ENCODE data around the gene CTAG1A. TPM values are rescaled to one million over a fixed set of nuclear protein-coding genes. Genes with fewer than 3 reads are reported as not detected.
"Not testable (repeated sequence)": the region's sequence is repeated elsewhere in the genome, so short reads cannot be mapped to it uniquely, and the experiment has no call there.

The CTAG1A gene
- total RNA-seq, 1 experiment from 2014 or later, result not detected

DNA sequence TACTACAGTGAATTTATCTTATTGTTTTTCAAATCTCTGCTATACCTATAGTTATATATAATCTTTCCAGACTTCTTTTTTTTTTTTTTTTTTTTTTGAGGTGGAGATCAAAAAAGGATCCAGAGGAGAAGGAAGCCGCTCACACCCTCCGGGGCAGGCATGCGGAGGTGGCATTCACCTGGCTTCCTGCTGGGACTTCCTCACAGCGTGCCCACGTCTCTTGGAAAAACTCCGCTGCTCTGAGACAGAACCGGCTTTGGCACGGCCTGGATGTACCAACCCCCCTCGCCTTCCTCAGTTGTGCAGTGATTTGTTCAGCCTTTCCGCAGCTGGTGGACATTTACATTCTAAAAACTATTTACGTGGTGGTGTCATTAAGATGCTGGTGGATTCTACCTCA lies 23.0 kb downstream of the CTAG1A start:
- H3K79me2 ChIP-seq (ENCODE audit: insufficient read depth, low read length); RAD21 ChIA-PET (ENCODE audit: low non-redundant PET in 1 of 2, low total read pairs in 2 of 2, uncharacterized antibody in 2 of 2, unreplicated experiment in 2 of 2); BruUV-seq (replicated peaks); H3K9me2 ChIP-seq (ENCODE audit: insufficient read depth); H4K20me1 ChIP-seq (ENCODE audit: insufficient read depth); H2AFZ ChIP-seq (ENCODE audit: low read depth, low read length, poor library complexity, severe bottlenecking); intact Hi-C loops (cut with micrococcal nuclease); H3K27ac ChIP-seq (ENCODE audit: low read depth, low read length); H3K4me2 ChIP-seq (ENCODE audit: low read length); H3K36me3 ChIP-seq (ENCODE audit: control insufficient read depth in 1 of 2, insufficient read depth in 2 of 2, low read length in 2 of 2); ATAC-seq; H3K27me3 ChIP-seq (ENCODE audit: insufficient read depth, low read length); POLR2A ChIA-PET; H3K4me3 ChIP-seq (replicated peaks in 1 of 2; ENCODE audit: low read depth in 1 of 2, low read length in 2 of 2); H3K9me3 ChIP-seq (ENCODE audit: control insufficient read depth in 1 of 2, insufficient read depth in 1 of 2, low read depth in 1 of 2, low read length in 2 of 2); DNase-seq (ENCODE audit: low read depth, low spot score); H3K9ac ChIP-seq (ENCODE audit: low read length); CTCF ChIA-PET: not testable (repeated sequence)
- peaks cover 16 to 17% of the 10 kb centered on the region in 2 experiments for H3K4me1 ChIP-seq (ENCODE audit: control insufficient read depth in 1 of 2, insufficient read depth in 2 of 2, low read length in 2 of 2)

DNA sequence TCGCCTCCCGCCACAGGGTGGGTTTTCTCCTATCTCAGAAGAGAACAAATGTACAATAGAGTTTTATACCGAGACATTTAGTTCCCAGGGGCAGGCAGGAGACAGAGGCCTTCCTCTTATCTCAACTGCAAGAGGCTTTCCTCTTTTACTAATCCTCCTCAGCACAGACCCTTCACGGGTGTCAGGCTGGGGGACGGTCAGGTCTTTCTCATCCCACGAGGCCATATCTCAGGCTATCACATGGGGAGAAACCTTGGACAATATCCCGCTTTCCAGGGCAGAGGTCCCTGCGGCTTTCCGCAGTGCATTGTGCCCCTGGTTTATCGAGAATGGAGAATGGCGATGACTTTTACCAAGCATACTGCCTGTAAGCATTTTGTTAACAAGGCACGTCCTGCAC lies 23.9 kb downstream of the CTAG1A start:
- H4K20me1 ChIP-seq (ENCODE audit: insufficient read depth); intact Hi-C loops (cut with micrococcal nuclease); BruUV-seq (replicated peaks); H3K9ac ChIP-seq (ENCODE audit: low read length); CTCF ChIA-PET; ATAC-seq; H3K4me3 ChIP-seq (replicated peaks in 1 of 2; ENCODE audit: low read depth in 1 of 2, low read length in 2 of 2); H3K79me2 ChIP-seq (ENCODE audit: insufficient read depth, low read length); DNase-seq (ENCODE audit: low read depth, low spot score); H3K4me2 ChIP-seq (ENCODE audit: low read length); RAD21 ChIA-PET (ENCODE audit: low non-redundant PET in 1 of 2, low total read pairs in 2 of 2, uncharacterized antibody in 2 of 2, unreplicated experiment in 2 of 2); POLR2A ChIA-PET; H3K36me3 ChIP-seq (ENCODE audit: control insufficient read depth in 1 of 2, insufficient read depth in 2 of 2, low read length in 2 of 2); H3K27ac ChIP-seq (ENCODE audit: low read depth, low read length); H3K9me3 ChIP-seq (ENCODE audit: control insufficient read depth in 1 of 2, insufficient read depth in 1 of 2, low read depth in 1 of 2, low read length in 2 of 2); H2AFZ ChIP-seq (ENCODE audit: low read depth, low read length, poor library complexity, severe bottlenecking); H3K9me2 ChIP-seq (ENCODE audit: insufficient read depth); H3K27me3 ChIP-seq (ENCODE audit: insufficient read depth, low read length): not testable (repeated sequence)
- H3K4me1 ChIP-seq (ENCODE audit: control insufficient read depth in 1 of 2, insufficient read depth in 2 of 2, low read length in 2 of 2), result peaks cover 9 to 10% of the 10 kb centered on the region in 2 experiments; a peak in 3 of 4 replicates

- BruUV-seq (replicated peaks); RAD21 ChIA-PET (ENCODE audit: low non-redundant PET in 1 of 2, low total read pairs in 2 of 2, uncharacterized antibody in 2 of 2, unreplicated experiment in 2 of 2); ATAC-seq; H3K9me2 ChIP-seq (ENCODE audit: insufficient read depth); CTCF ChIA-PET; H3K36me3 ChIP-seq (ENCODE audit: control insufficient read depth in 1 of 2, insufficient read depth in 2 of 2, low read length in 2 of 2); intact Hi-C loops (cut with micrococcal nuclease); H4K20me1 ChIP-seq (ENCODE audit: insufficient read depth); POLR2A ChIA-PET; H3K27ac ChIP-seq (ENCODE audit: low read depth, low read length); DNase-seq (ENCODE audit: low read depth, low spot score); H3K9ac ChIP-seq (ENCODE audit: low read length); H3K27me3 ChIP-seq (ENCODE audit: insufficient read depth, low read length); H3K4me1 ChIP-seq (ENCODE audit: control insufficient read depth in 1 of 2, insufficient read depth in 2 of 2, low read length in 2 of 2); H3K4me2 ChIP-seq (ENCODE audit: low read length); H3K79me2 ChIP-seq (ENCODE audit: insufficient read depth, low read length); H2AFZ ChIP-seq (ENCODE audit: low read depth, low read length, poor library complexity, severe bottlenecking); H3K4me3 ChIP-seq (replicated peaks in 1 of 2; ENCODE audit: low read depth in 1 of 2, low read length in 2 of 2); H3K9me3 ChIP-seq (ENCODE audit: control insufficient read depth in 1 of 2, insufficient read depth in 1 of 2, low read depth in 1 of 2, low read length in 2 of 2): not testable (repeated sequence)
Observed at GRCh38 chrX:154611146-154611545, 26.2 kb downstream of the CTAG1A start.

GRCh38 chrX:154613586-154613985 lies 28.7 kb downstream of the CTAG1A start:
- H3K9me3 ChIP-seq (ENCODE audit: control insufficient read depth in 1 of 2, insufficient read depth in 1 of 2, low read depth in 1 of 2, low read length in 2 of 2); POLR2A ChIA-PET; H2AFZ ChIP-seq (ENCODE audit: low read depth, low read length, poor library complexity, severe bottlenecking); H3K79me2 ChIP-seq (ENCODE audit: insufficient read depth, low read length); H4K20me1 ChIP-seq (ENCODE audit: insufficient read depth); H3K4me2 ChIP-seq (ENCODE audit: low read length); H3K36me3 ChIP-seq (ENCODE audit: control insufficient read depth in 1 of 2, insufficient read depth in 2 of 2, low read length in 2 of 2); H3K4me3 ChIP-seq (replicated peaks in 1 of 2; ENCODE audit: low read depth in 1 of 2, low read length in 2 of 2); H3K4me1 ChIP-seq (ENCODE audit: control insufficient read depth in 1 of 2, insufficient read depth in 2 of 2, low read length in 2 of 2); RAD21 ChIA-PET (ENCODE audit: low non-redundant PET in 1 of 2, low total read pairs in 2 of 2, uncharacterized antibody in 2 of 2, unreplicated experiment in 2 of 2); BruUV-seq (replicated peaks); H3K27me3 ChIP-seq (ENCODE audit: insufficient read depth, low read length); DNase-seq (ENCODE audit: low read depth, low spot score); H3K27ac ChIP-seq (ENCODE audit: low read depth, low read length); intact Hi-C loops (cut with micrococcal nuclease); H3K9ac ChIP-seq (ENCODE audit: low read length); H3K9me2 ChIP-seq (ENCODE audit: insufficient read depth); CTCF ChIA-PET: not testable (repeated sequence)
- ATAC-seq, result peak; percentile 62

GRCh38 chrX:154619182-154619581 lies 34.2 kb downstream of the CTAG1A start, which contains the start of gene CTAG1B:
CTAG1B (minus strand) TSS chrX:154619282; CDS start chrX:154619218, 64 bp downstream.
- POLR2A ChIA-PET; H3K9me3 ChIP-seq (ENCODE audit: control insufficient read depth in 1 of 2, insufficient read depth in 1 of 2, low read depth in 1 of 2, low read length in 2 of 2); BruUV-seq (replicated peaks); H3K79me2 ChIP-seq (ENCODE audit: insufficient read depth, low read length); CTCF ChIA-PET; H2AFZ ChIP-seq (ENCODE audit: low read depth, low read length, poor library complexity, severe bottlenecking); DNase-seq (ENCODE audit: low read depth, low spot score); intact Hi-C loops (cut with micrococcal nuclease); H3K9ac ChIP-seq (ENCODE audit: low read length); H3K4me2 ChIP-seq (ENCODE audit: low read length); H3K36me3 ChIP-seq (ENCODE audit: control insufficient read depth in 1 of 2, insufficient read depth in 2 of 2, low read length in 2 of 2); ATAC-seq; H4K20me1 ChIP-seq (ENCODE audit: insufficient read depth); H3K9me2 ChIP-seq (ENCODE audit: insufficient read depth); H3K4me1 ChIP-seq (ENCODE audit: control insufficient read depth in 1 of 2, insufficient read depth in 2 of 2, low read length in 2 of 2); H3K4me3 ChIP-seq (replicated peaks in 1 of 2; ENCODE audit: low read depth in 1 of 2, low read length in 2 of 2); H3K27ac ChIP-seq (ENCODE audit: low read depth, low read length); H3K27me3 ChIP-seq (ENCODE audit: insufficient read depth, low read length); RAD21 ChIA-PET (ENCODE audit: low non-redundant PET in 1 of 2, low total read pairs in 2 of 2, uncharacterized antibody in 2 of 2, unreplicated experiment in 2 of 2): not testable (repeated sequence)
